ENCODE data around the gene MAGI2.

Gene MAGI2

DNA sequence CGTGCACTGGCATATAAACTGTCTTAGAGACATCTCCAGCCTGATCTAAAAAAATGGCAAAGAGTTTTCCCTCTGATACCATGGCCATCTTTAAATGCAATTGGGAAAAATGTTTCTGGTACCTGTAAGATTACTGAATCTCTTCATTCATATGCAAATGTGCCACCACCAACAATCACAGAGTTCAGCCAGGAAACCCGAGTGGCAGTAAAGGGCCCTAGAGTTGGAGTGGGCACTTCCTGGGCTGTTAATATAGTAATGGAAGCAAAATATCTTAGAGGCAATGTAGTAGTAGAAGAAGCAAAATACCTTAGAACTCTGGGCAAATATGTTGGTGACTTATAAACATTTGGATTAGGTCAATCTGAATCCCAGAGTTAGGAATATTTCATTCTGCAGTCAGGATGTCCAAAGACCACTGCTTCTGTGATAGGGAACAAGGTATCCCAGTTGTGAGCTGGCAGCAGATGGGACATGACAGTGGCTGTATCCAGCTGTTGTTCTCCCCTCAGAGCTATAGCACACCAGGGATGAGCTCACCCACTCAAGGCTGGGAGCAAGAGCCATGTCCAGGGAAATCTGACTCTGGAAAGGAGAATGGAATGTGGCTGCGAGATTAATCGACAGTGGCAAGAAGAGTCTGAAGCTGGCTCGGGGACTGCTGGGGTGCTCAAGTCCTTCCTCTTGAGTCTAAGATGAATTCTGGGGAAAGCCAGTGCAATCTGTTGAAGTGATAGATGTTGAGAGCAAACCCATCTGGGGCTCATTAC, 1322.8 kb downstream of the MAGI2 start:
- FAIRE-seq (no peak), DNase-seq (ENCODE audit: insufficient read length, low spot score) (no peak)
- TF ChIP-seq, protein P1, sequence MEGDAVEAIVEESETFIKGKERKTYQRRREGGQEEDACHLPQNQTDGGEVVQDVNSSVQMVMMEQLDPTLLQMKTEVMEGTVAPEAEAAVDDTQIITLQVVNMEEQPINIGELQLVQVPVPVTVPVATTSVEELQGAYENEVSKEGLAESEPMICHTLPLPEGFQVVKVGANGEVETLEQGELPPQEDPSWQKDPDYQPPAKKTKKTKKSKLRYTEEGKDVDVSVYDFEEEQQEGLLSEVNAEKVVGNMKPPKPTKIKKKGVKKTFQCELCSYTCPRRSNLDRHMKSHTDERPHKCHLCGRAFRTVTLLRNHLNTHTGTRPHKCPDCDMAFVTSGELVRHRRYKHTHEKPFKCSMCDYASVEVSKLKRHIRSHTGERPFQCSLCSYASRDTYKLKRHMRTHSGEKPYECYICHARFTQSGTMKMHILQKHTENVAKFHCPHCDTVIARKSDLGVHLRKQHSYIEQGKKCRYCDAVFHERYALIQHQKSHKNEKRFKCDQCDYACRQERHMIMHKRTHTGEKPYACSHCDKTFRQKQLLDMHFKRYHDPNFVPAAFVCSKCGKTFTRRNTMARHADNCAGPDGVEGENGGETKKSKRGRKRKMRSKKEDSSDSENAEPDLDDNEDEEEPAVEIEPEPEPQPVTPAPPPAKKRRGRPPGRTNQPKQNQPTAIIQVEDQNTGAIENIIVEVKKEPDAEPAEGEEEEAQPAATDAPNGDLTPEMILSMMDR (IDR thresholded peaks at IDR 0.05; ENCODE audit: insufficient read depth, missing control alignments) = no peak

DNA sequence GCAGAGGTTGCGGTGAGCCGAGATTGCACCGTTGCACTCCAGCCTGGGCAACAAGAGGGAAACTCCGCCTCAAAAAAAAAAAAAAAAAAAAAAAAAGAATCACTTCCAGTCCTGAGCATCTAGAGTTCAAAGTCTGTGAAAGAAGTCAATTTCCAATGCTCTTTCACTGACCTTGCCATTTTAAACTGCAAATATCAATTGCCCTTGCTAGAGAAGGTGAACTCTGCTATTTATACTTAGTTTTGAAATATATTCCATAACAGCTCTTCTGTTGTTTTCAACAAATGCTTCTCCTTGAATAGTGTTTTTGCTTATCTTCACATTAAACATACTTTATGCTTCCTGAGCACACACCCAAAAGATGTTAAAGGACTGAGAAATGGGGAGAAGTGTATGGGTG, 1323.6 kb downstream of the MAGI2 start:
- no peak for FAIRE-seq

DNA sequence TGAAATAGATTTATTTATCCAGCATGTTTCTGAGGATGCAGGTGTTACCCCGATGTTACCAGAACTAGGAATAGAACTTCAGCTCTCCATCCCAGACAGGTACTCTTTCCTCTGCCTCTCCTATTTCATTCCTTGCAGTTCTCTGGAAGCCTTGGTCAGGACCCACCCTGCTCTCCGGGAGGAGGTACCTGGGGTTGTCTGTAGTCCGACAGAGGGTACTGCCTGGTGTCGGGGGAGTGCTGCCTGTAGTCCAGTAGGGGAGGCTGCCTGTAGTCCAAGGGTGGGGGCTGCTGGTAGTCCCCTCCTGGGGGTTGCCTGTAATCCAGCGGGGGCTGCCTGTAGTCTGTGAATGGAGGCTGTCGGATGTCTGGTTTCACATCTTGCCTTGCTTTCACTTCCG, 1326.5 kb downstream of the MAGI2 start:
- DNase-seq (ENCODE audit: insufficient read length, low spot score) = no peak
- no peak for FAIRE-seq
- TF ChIP-seq, protein P1 (IDR thresholded peaks at IDR 0.05; ENCODE audit: insufficient read depth, missing control alignments) = no peak

More for the DNA sequence above, 1323.6 kb downstream of the MAGI2 start:
- DNase-seq (ENCODE audit: insufficient read length, low spot score) = no peak
- TF ChIP-seq, protein P1 (IDR thresholded peaks at IDR 0.05; ENCODE audit: insufficient read depth, missing control alignments) = no peak

DNA sequence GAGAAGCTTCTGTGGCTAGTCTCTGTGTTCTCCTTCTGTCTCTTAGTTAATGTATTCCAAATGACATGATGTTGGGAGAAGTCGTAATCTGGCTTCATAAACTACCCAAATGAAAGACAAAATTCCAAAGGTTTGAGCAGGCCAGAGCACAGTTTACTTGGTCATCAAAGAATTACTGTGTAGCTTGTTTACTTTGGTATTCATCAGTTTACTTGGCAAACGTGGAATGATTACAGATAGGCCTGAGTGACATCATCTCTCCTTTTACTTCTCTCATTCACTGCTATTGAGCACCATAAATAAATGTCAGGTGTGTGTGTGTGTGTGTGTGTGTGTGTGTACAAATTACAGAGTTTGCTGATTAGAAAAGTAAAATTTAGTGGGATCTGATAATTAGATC, 1327.6 kb downstream of the MAGI2 start:
- DNase-seq (ENCODE audit: insufficient read length, low spot score) (no peak), FAIRE-seq (no peak)
- TF ChIP-seq, protein P1 (IDR thresholded peaks at IDR 0.05; ENCODE audit: insufficient read depth, missing control alignments) = no peak

DNA sequence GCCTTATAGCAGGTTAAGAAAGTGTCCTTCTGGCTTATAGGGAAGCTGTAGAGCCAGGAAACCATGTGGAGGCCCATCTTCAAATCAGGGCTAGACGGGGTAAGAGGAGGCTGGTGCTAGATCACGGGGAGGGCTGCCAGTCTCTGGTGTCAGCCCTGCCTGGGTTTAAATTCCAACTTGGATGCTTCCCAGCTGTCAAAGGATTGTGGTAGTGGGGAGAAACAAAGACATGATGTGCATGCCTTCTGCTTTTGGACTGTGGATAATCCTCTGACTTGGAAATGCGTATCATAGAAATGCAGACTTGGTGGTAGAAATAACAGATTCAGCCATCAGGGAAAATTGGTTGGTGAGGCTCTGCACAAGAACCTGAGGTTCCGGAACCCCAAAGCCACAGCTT, 1329.3 kb downstream of the MAGI2 start:
- FAIRE-seq (no peak), DNase-seq (ENCODE audit: insufficient read length, low spot score) (no peak)

DNA sequence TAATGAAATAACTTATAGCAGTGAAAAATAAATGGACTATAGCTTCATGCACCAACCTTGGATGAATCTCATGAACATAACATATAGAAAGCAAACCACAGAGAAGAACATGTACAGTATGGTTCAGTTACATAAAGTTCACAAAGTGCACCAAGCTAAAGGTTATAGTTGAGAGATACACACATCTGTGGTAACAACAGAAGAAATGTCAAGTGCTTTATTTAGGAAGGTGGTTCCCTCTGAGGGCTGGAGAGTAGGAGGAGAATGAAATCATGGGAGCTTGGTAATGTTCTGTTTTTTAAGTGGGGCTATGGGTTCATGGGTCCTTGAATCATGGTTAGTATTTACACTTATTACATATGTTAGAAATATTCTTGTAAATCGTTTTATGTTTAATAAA, 1331.6 kb downstream of the MAGI2 start:
- TF ChIP-seq, protein P1 (IDR thresholded peaks at IDR 0.05; ENCODE audit: insufficient read depth, missing control alignments) = no peak
- FAIRE-seq (peak; percentile 32), DNase-seq (ENCODE audit: insufficient read length, low spot score) (no peak)

More for the DNA sequence above, 1329.3 kb downstream of the MAGI2 start:
- TF ChIP-seq, protein P1 (IDR thresholded peaks at IDR 0.05; ENCODE audit: insufficient read depth, missing control alignments) = no peak

DNA sequence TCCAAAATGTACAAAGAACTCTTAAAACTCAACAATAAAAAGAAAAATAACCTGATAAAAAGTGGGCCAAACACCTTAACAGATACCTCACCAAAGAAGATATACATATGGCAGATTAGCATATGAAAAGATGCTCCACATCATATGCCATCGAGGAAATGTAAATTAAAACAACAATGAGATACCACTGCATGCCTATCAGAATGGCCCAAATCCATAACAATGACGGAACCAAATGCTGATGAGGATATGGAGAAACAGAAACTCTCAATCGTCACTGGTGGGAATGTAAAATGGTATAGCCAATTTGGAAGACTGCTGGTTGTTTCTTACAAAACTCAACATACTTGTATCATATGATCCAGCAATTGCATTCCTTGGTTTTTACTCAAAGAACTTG, 1335.0 kb downstream of the MAGI2 start:
- TF ChIP-seq, protein P1 (IDR thresholded peaks at IDR 0.05; ENCODE audit: insufficient read depth, missing control alignments) = no peak
- DNase-seq (ENCODE audit: insufficient read length, low spot score) = no peak
- no peak for FAIRE-seq

Data from D721Med (cell line).